HEK293 (cell line): ENCODE measurements around the gene CROCC.

ENCODE experiments used
- CTCF ChIA-PET: fragments of 350-600 bp; formaldehyde crosslinking; extraction: SDS; loops from one replicate; lab custom pipeline; 2021; ENCODE audit warnings: antibody characterized with exemption; lab: Yijun Ruan, JAX
- POLR2A ChIA-PET: fragments of 300-600 bp; formaldehyde crosslinking; extraction: SDS; loops from one replicate; lab custom pipeline; 2020; ENCODE audit warnings: antibody characterized with exemption, inconsistent platforms; lab: Yijun Ruan, JAX
- H3K27ac ChIP-seq: fragments of 200-500 bp; sonication (Bioruptor generic); 2 replicates; pipeline ENCODE4 v1.5.1; 2014; ENCODE audit warnings: low read depth, low read length, control low read depth, inconsistent platforms; ENCODE audit errors: extremely low read depth
- H3K36me3 ChIP-seq, 2 experiments: fragments of 200-500 bp in 1 of 2; sonication (Bioruptor generic) in 1 of 2; 1 replicate in 1 of 2; 2 replicates in 1 of 2; pipeline ENCODE4 v1.5.1; 2014 to 2017; ENCODE audit warnings: inconsistent platforms in 2 of 2, low read length in 2 of 2; ENCODE audit not compliant: control insufficient read depth in 2 of 2, insufficient read depth in 1 of 2
- H3K4me1 ChIP-seq: fragments of 200-500 bp; sonication (Bioruptor generic); 2 replicates; pipeline ENCODE4 v1.5.1; 2014; ENCODE audit warnings: mild to moderate bottlenecking, low read length, inconsistent platforms; ENCODE audit not compliant: control insufficient read depth, insufficient read depth
- H3K4me3 ChIP-seq: 2 replicates; pipeline ENCODE4 v1.5.1; 2011; ENCODE audit warnings: low read depth, mild to moderate bottlenecking, control low read depth, low read length, moderate library complexity
- H3K9me3 ChIP-seq: fragments of 200-500 bp; sonication (Bioruptor generic); 2 replicates; pipeline ENCODE4 v1.5.1; 2014; ENCODE audit warnings: low read depth, low read length, inconsistent platforms; ENCODE audit not compliant: control insufficient read depth, insufficient read depth
- GLI2 ChIP-seq: fragments of 450-650 bp; formaldehyde crosslinking; IDR thresholded peaks from 2 replicates; pipeline ENCODE4; 2017; ENCODE audit warnings: missing biosample characterization, missing genetic modification characterization, low read depth, borderline replicate concordance
- HIC1 ChIP-seq: fragments of 450-650 bp; formaldehyde crosslinking; IDR thresholded peaks from 2 replicates; pipeline ENCODE4 v1.5.1; 2016; ENCODE audit warnings: missing biosample characterization, missing genetic modification characterization
- IKZF3 ChIP-seq: fragments of 450-650 bp; IDR thresholded peaks from 2 replicates; pipeline ENCODE4 v1.5.0; 2018; ENCODE audit warnings: missing biosample characterization, mild to moderate bottlenecking, missing genetic modification characterization, moderate library complexity
- MEIS1 ChIP-seq: sonication (generic); formaldehyde crosslinking; IDR thresholded peaks from 2 replicates; pipeline ENCODE4 v1.8.1; 2022; ENCODE audit warnings: missing genetic modification reagents, mild to moderate bottlenecking, borderline replicate concordance
- PRDM10 ChIP-seq: fragments of 450-650 bp; formaldehyde crosslinking; IDR thresholded peaks from 2 replicates; pipeline ENCODE4 v1.5.1; 2016; ENCODE audit warnings: missing biosample characterization, missing genetic modification characterization
- SCRT2 ChIP-seq: fragments of 450-650 bp; formaldehyde crosslinking; IDR thresholded peaks from 2 replicates; pipeline ENCODE4 v1.5.1; 2016; ENCODE audit warnings: missing biosample characterization, missing genetic modification characterization
- ZNF114 ChIP-seq: fragments of 450-650 bp; formaldehyde crosslinking; IDR thresholded peaks from 2 replicates; pipeline ENCODE4 v1.5.0; 2017; ENCODE audit warnings: missing biosample characterization, missing genetic modification characterization
- ZNF132 ChIP-seq: fragments of 450-650 bp; formaldehyde crosslinking; IDR thresholded peaks from 2 replicates; pipeline ENCODE4 v1.5.1; 2017; ENCODE audit warnings: missing biosample characterization, missing genetic modification characterization, borderline replicate concordance
- ZNF19 ChIP-seq: fragments of 450-650 bp; formaldehyde crosslinking; IDR thresholded peaks from 2 replicates; pipeline ENCODE4; 2016; ENCODE audit warnings: missing biosample characterization, missing genetic modification characterization, low read depth
- ZNF302 ChIP-seq: fragments of 450-650 bp; formaldehyde crosslinking; IDR thresholded peaks from 2 replicates; pipeline ENCODE4 v1.5.1; 2016; ENCODE audit warnings: missing biosample characterization, missing genetic modification characterization, low read depth
- ZNF433 ChIP-seq: fragments of 450-650 bp; formaldehyde crosslinking; IDR thresholded peaks from 2 replicates; pipeline ENCODE4 v1.5.1; 2016; ENCODE audit warnings: missing biosample characterization, missing genetic modification characterization, low read depth
- ZNF48 ChIP-seq: fragments of 450-650 bp; formaldehyde crosslinking; IDR thresholded peaks from 2 replicates; pipeline ENCODE4 v1.5.1; 2016; ENCODE audit warnings: missing biosample characterization, missing genetic modification characterization
- ZNF544 ChIP-seq: fragments of 450-650 bp; formaldehyde crosslinking; IDR thresholded peaks from 2 replicates; pipeline ENCODE4 v1.5.0; 2017; ENCODE audit warnings: missing biosample characterization, missing genetic modification characterization
- ZNF623 ChIP-seq: fragments of 450-650 bp; formaldehyde crosslinking; IDR thresholded peaks from 2 replicates; pipeline ENCODE4 v1.5.1; 2016; ENCODE audit warnings: missing biosample characterization, missing genetic modification characterization
- ZNF629 ChIP-seq: fragments of 450-650 bp; formaldehyde crosslinking; IDR thresholded peaks from 2 replicates; pipeline ENCODE4 v1.5.1; 2017; ENCODE audit warnings: missing biosample characterization, missing genetic modification characterization
- ZNF658 ChIP-seq: fragments of 450-650 bp; formaldehyde crosslinking; IDR thresholded peaks from 2 replicates; pipeline ENCODE4; 2016; ENCODE audit warnings: missing biosample characterization, missing genetic modification characterization
- ZNF660 ChIP-seq: fragments of 450-650 bp; IDR thresholded peaks from 2 replicates; pipeline ENCODE4 v1.5.1; 2018; ENCODE audit warnings: missing biosample characterization, mild to moderate bottlenecking, missing genetic modification characterization

Gene CROCC

GRCh38 chr1:16957731-16958130 lies 36.0 kb downstream of the CROCC start:
- H3K27ac ChIP-seq, result no peak overlapping the region
- ChIA-PET POLR2A (no interaction called here), CTCF (interaction anchor here (1.2 kb wide), 3 partner anchors 81 to 333 kb away, joined by 3 to 4 read pairs (median 4); no protein-coding TSS in a partner anchor)
- peaks cover 3% of the 10 kb centered on the region; the same call in 1 of the 2 replicates for H3K4me1 ChIP-seq
- TF ChIP-seq ZNF629 (tag by site-specific recombination), result no peak
- no peak for TF ChIP-seq ZNF658
- peaks cover 0 to 31% of the 10 kb centered on the region in 2 experiments; a peak in 2 of 3 replicates for H3K36me3 ChIP-seq
- H3K4me3 ChIP-seq, result no peak overlapping the region
- no peaks in the 10 kb centered on the region for H3K9me3 ChIP-seq

GRCh38 chr1:16958475-16958874 lies 36.7 kb downstream of the CROCC start:
- CTCF ChIA-PET, result no interaction called here

GRCh38 chr1:16960560-16961296 lies 39.0 kb downstream of the CROCC start:
- peak overlapping the region; percentile 87 for H3K27ac ChIP-seq
- CTCF ChIA-PET, result interaction anchor here (0.6 to 8.7 kb wide), 29 partner anchors 8 to 396 kb away, joined by 3 to 115 read pairs (median 4); partner anchors contain the start of gene MFAP2
- H3K9me3 ChIP-seq, result no peaks in the 10 kb centered on the region
- peak overlapping the region; percentile 36 for H3K4me3 ChIP-seq
- POLR2A ChIA-PET, result interaction anchor here (0.5 to 1.9 kb wide), 8 partner anchors 9 to 475 kb away, joined by 3 to 7 read pairs (median 3); partner anchors contain the start of gene MFAP2
- peaks cover 3 to 27% of the 10 kb centered on the region in 2 experiments; a peak in 2 of 3 replicates for H3K36me3 ChIP-seq
- peaks cover 3% of the 10 kb centered on the region; the same call in 1 of the 2 replicates for H3K4me1 ChIP-seq
- TF ChIP-seq IKZF3 (tag by site-specific recombination) (no peak; the same call in 1 of the 2 replicates), ZNF302 (no peak), ZNF660 (tag by site-specific recombination) (0 out of 2 replicates have a peak, but pooled peaks have one; percentile 57), ZNF623 (tag by site-specific recombination) (no peak; the same call in 1 of the 2 replicates), ZNF19 (no peak), ZNF433 (tag by site-specific recombination) (no peak), ZNF132 (tag by site-specific recombination) (no peak), GLI2 (tag by site-specific recombination) (no peak), SCRT2 (no peak), MEIS1 (CRISPR knock-in tag) (no peak), ZNF544 (tag by site-specific recombination) (no peak)

More at GRCh38 chr1:16958475-16958874, 36.7 kb downstream of the CROCC start:
- POLR2A ChIA-PET, result no interaction called here
- TF ChIP-seq PRDM10, result no peak
- no peak for TF ChIP-seq ZNF114 (tag by site-specific recombination)
- no peak for TF ChIP-seq ZNF48 (tag by site-specific recombination)
- 0 out of 2 replicates have a peak, but pooled peaks have one; percentile 12 for TF ChIP-seq HIC1 (tag by site-specific recombination)
- H3K27ac ChIP-seq, result no peak overlapping the region
- H3K4me1 ChIP-seq, result peaks cover 3% of the 10 kb centered on the region; the same call in 1 of the 2 replicates
- H3K4me3 ChIP-seq, result no peak overlapping the region
- H3K36me3 ChIP-seq, result peaks cover 0 to 31% of the 10 kb centered on the region in 2 experiments; a peak in 2 of 3 replicates
- no peaks in the 10 kb centered on the region for H3K9me3 ChIP-seq
